Glomerular endothelial cell (primary cell): ENCODE measurements around the gene THBS4. TPM values are rescaled to one million over a fixed set of nuclear protein-coding genes. Genes with fewer than 3 reads are reported as not detected.
"Not testable (repeated sequence)": the region's sequence is repeated elsewhere in the genome, so short reads cannot be mapped to it uniquely, and the experiment has no call there.

Experiments
- DNase-seq: peaks from one replicate; pipeline ENCODE4 v3.0.0-alpha.2; 2011; ENCODE audit warnings: low read depth, low spot score; ENCODE audit errors: extremely low read depth
- total RNA-seq: library from RNA; depleted of rRNA; stranded (reverse); fragments of >200 nt; gene quantifications from 2 replicates; pipeline ENCODE4 v1.2.3, GENCODE V29; 2015

THBS4 gene
- total RNA-seq, 1 donor from 2014 or later = 0.18 TPM

DNA sequence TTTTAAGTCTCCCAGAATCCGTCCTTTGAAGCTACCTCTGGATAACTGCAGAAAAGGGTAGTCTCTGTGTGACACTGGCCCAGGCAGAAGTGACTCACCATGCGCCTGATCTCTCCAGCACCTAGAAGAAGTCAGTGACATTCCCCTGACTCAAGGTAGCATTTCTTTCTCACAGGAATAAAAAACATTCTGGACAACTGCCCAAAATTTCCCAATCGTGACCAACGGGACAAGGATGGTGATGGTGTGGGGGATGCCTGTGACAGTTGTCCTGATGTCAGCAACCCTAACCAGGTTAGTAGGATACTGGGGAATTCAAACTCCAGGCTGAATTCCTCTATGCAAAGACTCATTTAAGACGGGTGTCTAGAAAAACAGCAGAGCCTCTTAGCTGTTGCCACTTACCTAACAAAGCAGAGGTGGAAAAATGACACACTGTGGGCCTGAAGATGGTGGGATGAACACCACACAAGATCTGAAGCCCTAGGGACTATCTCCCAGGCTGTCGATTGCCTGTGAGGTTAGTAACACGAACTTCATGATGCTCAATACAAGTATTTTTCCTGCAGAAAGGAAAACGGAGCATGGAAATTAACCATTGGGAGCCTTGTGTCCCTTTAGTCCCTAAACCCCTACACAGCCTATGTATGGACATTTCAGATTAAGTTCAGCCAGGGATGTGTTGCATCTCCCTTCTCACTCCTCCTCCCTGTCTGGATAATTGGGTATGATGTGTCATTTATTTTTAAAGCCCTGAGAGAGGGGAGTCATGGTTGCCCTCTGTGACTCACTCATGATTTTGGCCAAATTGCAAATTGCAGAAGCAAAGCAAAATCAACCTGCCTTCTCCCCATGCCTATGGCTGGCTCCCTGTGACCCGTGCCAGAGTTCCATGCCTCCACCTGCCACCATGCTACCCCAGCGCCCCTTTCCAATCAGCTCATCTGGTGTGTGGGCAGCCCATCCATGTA lies 37.2 kb downstream of the THBS4 start:
- no peak for DNase-seq

DNA sequence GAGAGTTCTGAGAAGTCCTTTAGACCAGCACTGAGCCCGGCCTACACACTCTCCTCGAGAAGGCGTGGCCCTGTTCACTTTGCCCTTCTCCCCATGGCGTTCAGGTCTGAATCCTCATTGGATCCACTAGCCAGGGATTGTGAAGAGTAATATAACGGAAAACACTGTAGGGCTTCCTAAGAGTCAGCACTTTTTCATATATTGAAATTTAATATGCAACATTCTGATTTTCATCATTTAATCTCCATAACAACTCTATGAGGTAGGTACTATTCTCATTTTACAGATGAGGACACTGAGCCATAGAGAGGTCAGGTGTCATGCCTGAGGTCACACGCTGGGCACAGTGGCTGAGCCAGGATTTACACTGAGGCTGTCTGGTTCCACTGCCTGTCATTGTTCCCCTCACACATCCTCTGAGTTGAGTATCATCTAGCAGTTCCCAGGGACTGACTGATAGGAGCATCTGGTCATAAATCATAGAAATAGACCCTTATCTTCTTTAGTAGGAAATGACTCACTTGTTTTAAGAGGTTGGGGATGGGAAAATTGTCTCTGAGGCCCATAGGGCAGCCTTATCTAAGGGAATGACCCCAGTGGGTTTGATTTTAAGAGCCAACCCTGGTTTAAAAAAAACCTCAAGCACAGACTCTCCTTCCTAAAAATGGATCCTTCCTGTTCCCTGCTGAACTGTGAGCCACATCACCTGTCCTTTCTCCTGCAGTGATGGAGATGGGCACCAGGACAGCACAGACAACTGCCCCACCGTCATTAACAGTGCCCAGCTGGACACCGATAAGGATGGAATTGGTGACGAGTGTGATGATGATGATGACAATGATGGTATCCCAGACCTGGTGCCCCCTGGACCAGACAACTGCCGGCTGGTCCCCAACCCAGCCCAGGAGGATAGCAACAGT lies 41.2 kb downstream of the THBS4 start:
- DNase-seq = no peak

DNA sequence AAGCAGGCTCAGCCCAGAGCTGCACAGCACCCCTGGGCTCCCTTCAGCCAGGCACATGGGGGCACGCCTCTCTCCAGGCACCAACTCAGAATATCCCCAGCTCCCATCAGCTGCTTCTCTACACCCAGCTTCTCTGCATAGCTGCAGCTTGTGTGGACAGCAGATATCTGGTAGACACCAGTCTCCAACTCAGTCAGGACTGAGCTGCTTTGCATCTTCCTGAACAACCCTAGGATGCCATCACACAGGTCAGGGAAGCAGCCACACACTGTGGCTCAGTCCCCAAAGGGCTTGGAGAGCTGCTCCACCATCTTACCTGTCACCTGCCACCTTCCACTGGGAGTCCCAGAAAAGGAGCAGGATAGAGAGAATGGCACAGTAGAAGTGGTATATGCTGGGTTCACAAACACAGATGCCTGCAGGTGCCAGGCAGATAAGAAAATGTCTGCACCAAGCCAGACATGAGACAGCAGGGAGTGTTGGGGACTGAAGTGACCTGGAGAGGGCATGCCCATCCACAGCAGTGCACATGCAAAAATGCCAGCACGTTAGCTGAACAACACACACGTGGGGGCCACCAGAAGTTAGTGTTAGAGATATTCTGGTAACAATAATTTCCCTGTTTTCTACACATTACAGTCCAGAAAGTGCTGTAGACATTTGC lies 42.0 kb downstream of the THBS4 start:
- DNase-seq = no peak

GRCh38 chr5:80078921-80079320 lies 43.8 kb downstream of the THBS4 start:
- no peak for DNase-seq

- DNase-seq = no peak
Observed at GRCh38 chr5:80082281-80082680, 47.1 kb downstream of the THBS4 start.

DNA sequence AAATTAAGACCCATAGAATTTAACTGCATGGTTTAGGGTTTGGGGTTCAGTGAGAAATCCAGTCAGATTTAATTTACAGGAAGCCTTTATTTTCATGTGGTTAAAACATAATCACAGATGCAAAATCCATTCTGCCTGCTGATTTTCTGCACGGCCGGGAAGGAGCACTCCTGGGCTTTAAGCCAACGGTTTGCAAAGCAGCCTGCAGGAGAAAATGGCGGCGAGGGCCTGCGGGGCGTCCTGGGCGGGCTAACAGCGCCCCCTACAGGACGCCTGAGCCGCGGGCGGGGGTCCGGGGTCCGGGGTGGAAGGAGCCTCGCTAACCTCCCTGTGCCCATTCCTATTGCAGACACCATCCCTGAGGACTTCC lies 47.6 kb downstream of the THBS4 start:
- DNase-seq = no peak

DNA sequence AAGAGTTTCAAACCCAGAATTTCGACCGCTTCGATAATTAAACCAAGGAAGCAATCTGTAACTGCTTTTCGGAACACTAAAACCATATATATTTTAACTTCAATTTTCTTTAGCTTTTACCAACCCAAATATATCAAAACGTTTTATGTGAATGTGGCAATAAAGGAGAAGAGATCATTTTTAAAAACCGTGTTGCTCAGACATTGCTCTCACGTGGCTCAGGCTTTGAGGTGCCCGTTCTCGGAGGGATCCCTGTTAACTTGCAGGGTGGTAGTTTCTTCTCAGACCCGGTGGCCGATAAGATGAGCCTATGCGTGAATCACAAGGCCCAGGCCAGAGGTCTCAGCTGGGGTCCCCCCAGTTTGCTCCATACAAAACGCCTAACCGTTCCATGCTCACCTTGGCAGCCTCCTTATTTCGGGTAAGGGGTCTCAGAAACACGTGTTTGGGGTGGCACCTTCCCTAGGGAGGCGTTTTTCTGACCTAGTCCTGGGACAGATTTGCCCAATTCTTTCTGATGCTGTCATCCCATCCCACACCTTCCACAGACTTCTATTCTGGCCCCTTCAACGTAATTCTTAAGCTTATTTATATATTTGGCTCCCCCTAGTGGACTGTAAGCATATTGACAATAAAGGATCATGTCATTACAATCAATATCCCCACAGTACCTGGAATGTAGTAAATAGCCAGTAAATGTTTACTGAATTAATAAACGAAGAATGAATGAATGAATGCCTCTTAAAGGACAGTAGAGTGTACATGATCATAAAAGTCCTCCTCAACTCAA lies 48.1 kb downstream of the THBS4 start:
- no peak for DNase-seq

DNA sequence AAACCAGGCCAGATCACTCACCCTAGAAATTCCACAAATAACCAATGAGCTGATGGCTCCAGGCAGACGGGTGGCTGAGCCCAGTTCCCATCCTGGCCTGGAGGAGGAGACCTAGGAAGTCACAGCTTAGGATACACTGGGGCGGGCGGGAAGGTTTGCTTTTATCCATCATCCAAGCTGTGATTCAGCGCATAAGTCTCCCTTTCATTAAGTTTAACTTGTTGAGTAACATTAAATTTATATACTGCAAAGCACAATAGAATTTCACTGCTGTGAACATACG lies 55.7 kb downstream of the THBS4 start:
- DNase-seq = no peak

GRCh38 chr5:80091792-80092192 lies 56.6 kb downstream of the THBS4 start:
- DNase-seq = not testable (repeated sequence)

- DNase-seq = no peak
Observed at GRCh38 chr5:80092486-80093107, 57.4 kb downstream of the THBS4 start.

DNA sequence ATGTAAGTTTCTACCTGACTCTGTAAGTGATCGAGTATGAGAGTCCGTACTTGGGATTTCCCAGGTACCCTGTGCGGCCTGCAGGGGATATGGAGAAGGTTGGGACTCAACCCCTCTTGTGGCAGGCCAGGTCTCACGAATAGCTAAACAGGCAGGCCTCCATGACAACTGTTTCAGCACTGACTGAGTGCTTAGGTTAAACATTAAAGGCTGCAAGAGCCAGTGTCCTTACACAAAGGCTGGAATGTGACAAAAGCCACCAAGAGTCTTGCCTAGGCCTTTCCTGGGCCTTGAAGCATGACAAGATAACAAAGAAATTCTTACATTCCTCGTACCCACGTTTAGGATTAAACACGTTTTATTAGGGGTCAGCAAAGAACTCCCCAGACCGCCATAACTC lies 58.6 kb downstream of the THBS4 start:
- no peak for DNase-seq

GRCh38 chr5:80094236-80094738 lies 59.1 kb downstream of the THBS4 start:
- no peak for DNase-seq

GRCh38 chr5:80097451-80097850 lies 62.3 kb downstream of the THBS4 start:
- DNase-seq = no peak

DNA sequence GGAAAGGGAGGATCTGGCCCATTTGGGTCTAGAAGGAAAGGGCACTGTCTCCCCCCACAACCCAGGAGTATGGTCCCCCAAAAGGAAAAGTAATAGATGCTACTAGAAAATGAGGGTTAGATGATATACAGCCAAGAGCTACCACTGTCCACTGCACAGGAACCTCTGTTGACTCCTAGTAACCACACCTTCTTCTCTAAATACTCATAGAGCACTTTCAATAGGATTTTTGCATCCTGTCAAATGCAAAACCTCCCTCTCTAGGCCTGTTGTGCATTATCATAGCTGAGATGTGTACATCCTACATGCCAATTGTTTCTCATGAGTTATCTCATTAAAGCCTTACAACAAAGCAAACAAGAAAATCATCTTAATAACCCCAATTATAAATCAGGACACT lies 66.8 kb downstream of the THBS4 start:
- no peak for DNase-seq

GRCh38 chr5:80103371-80103770 lies 68.2 kb downstream of the THBS4 start:
- no peak for DNase-seq

GRCh38 chr5:80105698-80106439 lies 70.7 kb downstream of the THBS4 start:
- DNase-seq = no peak

- no peak for DNase-seq
Observed at GRCh38 chr5:80106916-80107315, 71.8 kb downstream of the THBS4 start.

DNA sequence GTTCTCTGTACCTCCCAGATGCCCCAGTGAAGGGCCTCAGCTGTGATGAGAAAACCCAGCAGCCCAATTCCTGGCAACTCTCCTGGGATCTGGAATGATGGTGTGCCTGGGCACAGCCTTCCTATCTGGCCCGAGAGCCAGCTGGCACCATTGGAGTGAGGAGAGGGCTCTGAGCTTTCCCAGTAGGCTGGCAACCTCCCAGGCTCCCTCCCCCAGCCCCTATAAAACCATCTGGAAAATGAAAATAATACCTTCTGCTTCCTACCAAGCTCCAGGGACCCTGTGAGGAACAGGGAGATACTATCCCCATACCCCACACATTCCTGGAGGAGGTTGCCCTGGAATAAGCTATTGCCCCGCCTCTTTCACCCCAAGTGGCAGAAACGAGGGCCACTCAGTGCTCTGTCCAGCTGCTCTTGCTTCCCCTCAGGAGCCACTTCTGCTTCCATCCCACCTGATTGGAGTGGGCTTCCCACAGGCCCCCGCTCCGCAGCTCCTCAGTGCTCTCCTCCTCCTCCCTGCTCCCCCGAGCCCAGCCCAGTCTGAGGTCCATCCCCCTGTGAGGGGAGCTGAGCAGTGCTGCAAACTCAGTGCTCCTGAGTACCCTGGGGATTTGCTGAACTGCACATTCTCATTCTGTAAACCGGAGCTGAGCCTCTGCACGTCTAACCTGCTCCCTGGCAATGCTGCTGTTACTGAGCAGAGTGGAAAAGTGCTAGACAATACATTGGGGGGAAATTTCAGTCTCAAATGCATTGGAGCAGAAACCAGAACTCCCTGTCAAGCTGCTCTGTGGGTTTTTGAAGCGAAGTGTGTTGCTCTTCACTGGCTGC lies 74.7 kb downstream of the THBS4 start:
- no peak for DNase-seq
